Esophagus muscularis mucosa (tissue), 4 donors: ENCODE data around the gene CIT. TPM values are rescaled to one million over a fixed set of nuclear protein-coding genes. Genes with fewer than 3 reads are reported as not detected.

Experiments
- DNase-seq: peaks from one replicate; pipeline ENCODE4 v3.0.0-alpha.2; 2017; ENCODE audit errors: extremely low spot score
- H3K27ac ChIP-seq, 4 donors: fragments of 200-600 bp; sonication (generic); replicated peaks in 1 of 4; 1 replicate in 3 of 4; 2 replicates in 1 of 4; pipeline ENCODE4 v1.5.1; 2016 to 2019; ENCODE audit warnings: mild to moderate bottlenecking in 1 of 4
- H3K27me3 ChIP-seq, 4 donors: fragments of 200-600 bp; sonication (generic); one replicate each; pipeline versions ENCODE4 v1.5.1 to v1.6.0; 2016 to 2019
- H3K36me3 ChIP-seq, 4 donors: fragments of 200-600 bp; sonication (generic); one replicate each; pipeline ENCODE4 v1.5.1; 2016 to 2019
- H3K4me1 ChIP-seq, 4 donors: fragments of 200-600 bp; sonication (generic); one replicate each; pipeline ENCODE4 v1.5.1; 2016 to 2019
- H3K4me3 ChIP-seq, 4 donors: fragments of 200-600 bp; sonication (generic); 1 replicate in 2 of 4; 2 replicates in 2 of 4; pipeline ENCODE4 v1.5.1; 2016 to 2019; ENCODE audit warnings: mild to moderate bottlenecking in 4 of 4, moderate library complexity in 1 of 4
- H3K9me3 ChIP-seq, 4 donors: fragments of 200-600 bp; sonication (generic); 1 replicate in 3 of 4; 2 replicates in 1 of 4; pipeline ENCODE4 v1.5.1; 2016 to 2019
- EP300 ChIP-seq: sonication (generic); formaldehyde crosslinking; IDR thresholded peaks from one replicate; pipeline ENCODE4 v1.6.1; 2017; ENCODE audit warnings: antibody characterized with exemption
- POLR2A ChIP-seq: fragments of 450-650 bp; IDR thresholded peaks from one replicate; pipeline ENCODE4 v1.6.1; 2017; ENCODE audit warnings: antibody characterized with exemption, moderate library complexity, mild to moderate bottlenecking, low read depth
- POLR2AphosphoS5 ChIP-seq, 2 donors: sonication (generic); formaldehyde crosslinking; IDR thresholded peaks; one replicate each; pipeline ENCODE4 v1.6.1; 2017; ENCODE audit warnings: antibody characterized with exemption in 2 of 2
- WGBS: methylation state at CpG from one replicate; pipeline ENCODE4 v1.1.5; 2018; 5-methylcytosine and 5-hydroxymethylcytosine counted together
- intact Hi-C: fragments of 100-400 bp; cut with DNase I; formaldehyde crosslinking; loops from one replicate; pipeline ENCODE4 v1.15.1; 2023
- total RNA-seq, 4 donors: library from RNA; depleted of rRNA; stranded (reverse); fragments of >200 nt; gene quantifications; one replicate each; pipeline versions ENCODE4 v1.1.0 to v1.2.1, GENCODE V29; 2016
- TF ChIP-seq, protein P1 (sequence below), 3 experiments: fragments of 200-600 bp in 2 of 3; fragments of 450-650 bp in 1 of 3; sonication (generic) in 2 of 3; IDR thresholded peaks; one replicate each; pipeline ENCODE4 v1.5.1; 2017 to 2019; ENCODE audit warnings: antibody characterized with exemption in 3 of 3, mild to moderate bottlenecking in 2 of 3, moderate library complexity in 1 of 3

The CIT gene
- total RNA-seq, 4 donors from 2014 or later, result 5.1 to 14.8 (median 5.8) TPM

- no peaks in the 10 kb centered on the region for H3K9me3 ChIP-seq
- intact Hi-C loops, result no loop called here
- WGBS, result 99% methylated on average over 13 of the region's 17 CpGs
Measured at GRCh38 chr12:119718141-119718540, 159.0 kb downstream of the CIT start.

DNA sequence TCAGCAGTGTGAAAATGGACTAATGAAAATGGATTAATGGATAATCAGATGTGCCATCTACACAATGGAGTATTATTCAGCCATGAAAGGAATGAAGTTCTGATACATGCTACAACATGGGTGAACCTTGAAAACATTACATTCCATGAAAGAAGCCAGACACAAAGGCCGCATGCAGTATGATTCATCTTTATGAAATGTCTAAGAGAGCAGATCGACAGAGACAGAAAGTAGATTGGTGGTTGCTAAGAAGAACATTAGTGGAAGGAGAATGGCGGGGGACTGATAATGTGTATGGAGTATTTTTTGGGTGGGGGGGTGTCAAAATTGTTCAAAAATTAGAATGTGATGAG is 161.9 kb downstream of the CIT start:
- no peak for DNase-seq
- H3K4me3 ChIP-seq, result no peak overlapping the region
- 95% methylated on average over 3 of the region's 3 CpGs for WGBS
- TF ChIP-seq EP300 (no peak), POLR2AphosphoS5 (IDR thresholded peaks at IDR 0.05) (no peak), POLR2A (no peak)
- TF ChIP-seq, protein P1, sequence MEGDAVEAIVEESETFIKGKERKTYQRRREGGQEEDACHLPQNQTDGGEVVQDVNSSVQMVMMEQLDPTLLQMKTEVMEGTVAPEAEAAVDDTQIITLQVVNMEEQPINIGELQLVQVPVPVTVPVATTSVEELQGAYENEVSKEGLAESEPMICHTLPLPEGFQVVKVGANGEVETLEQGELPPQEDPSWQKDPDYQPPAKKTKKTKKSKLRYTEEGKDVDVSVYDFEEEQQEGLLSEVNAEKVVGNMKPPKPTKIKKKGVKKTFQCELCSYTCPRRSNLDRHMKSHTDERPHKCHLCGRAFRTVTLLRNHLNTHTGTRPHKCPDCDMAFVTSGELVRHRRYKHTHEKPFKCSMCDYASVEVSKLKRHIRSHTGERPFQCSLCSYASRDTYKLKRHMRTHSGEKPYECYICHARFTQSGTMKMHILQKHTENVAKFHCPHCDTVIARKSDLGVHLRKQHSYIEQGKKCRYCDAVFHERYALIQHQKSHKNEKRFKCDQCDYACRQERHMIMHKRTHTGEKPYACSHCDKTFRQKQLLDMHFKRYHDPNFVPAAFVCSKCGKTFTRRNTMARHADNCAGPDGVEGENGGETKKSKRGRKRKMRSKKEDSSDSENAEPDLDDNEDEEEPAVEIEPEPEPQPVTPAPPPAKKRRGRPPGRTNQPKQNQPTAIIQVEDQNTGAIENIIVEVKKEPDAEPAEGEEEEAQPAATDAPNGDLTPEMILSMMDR (IDR thresholded peaks at IDR 0.05), result no peak
- no peak overlapping the region for H3K27ac ChIP-seq
- intact Hi-C loops, result no loop called here
- H3K36me3 ChIP-seq, result peaks cover 0 to 12% (median 3%) of the 10 kb centered on the region in 4 donors
- H3K9me3 ChIP-seq, result no peaks in the 10 kb centered on the region
- H3K4me1 ChIP-seq, result peaks cover 13 to 18% (median 16%) of the 10 kb centered on the region in 4 donors
- H3K27me3 ChIP-seq, result no peaks in the 10 kb centered on the region

More at GRCh38 chr12:119718141-119718540, 159.0 kb downstream of the CIT start:
- Histone ChIP-seq H3K27me3 (no peaks in the 10 kb centered on the region), H3K36me3 (peaks cover 0 to 7% (median 2%) of the 10 kb centered on the region in 4 donors), H3K4me1 (peaks cover 13 to 18% (median 16%) of the 10 kb centered on the region in 4 donors), H3K4me3 (no peak overlapping the region), H3K27ac (no peak overlapping the region)
- no peak for DNase-seq
- TF ChIP-seq EP300 (no peak), POLR2AphosphoS5 (IDR thresholded peaks at IDR 0.05) (no peak), POLR2A (no peak)
- TF ChIP-seq, protein P1 (IDR thresholded peaks at IDR 0.05), result no peak

- intact Hi-C loops, result no loop called here
- Histone ChIP-seq H3K9me3 (no peaks in the 10 kb centered on the region), H3K36me3 (peaks cover 0 to 12% (median 3%) of the 10 kb centered on the region in 4 donors), H3K27ac (no peak overlapping the region), H3K4me3 (no peak overlapping the region), H3K27me3 (no peaks in the 10 kb centered on the region), H3K4me1 (peaks cover 13 to 18% (median 16%) of the 10 kb centered on the region in 4 donors)
- WGBS, result 93% methylated on average over 4 of the region's 4 CpGs
- DNase-seq, result no peak
- TF ChIP-seq POLR2A, result no peak
- TF ChIP-seq, protein P1 (IDR thresholded peaks at IDR 0.05), result no peak
- TF ChIP-seq POLR2AphosphoS5 (IDR thresholded peaks at IDR 0.05), result no peak
- TF ChIP-seq EP300, result no peak
Measured at GRCh38 chr12:119714614-119715267, 162.4 kb downstream of the CIT start.

DNA sequence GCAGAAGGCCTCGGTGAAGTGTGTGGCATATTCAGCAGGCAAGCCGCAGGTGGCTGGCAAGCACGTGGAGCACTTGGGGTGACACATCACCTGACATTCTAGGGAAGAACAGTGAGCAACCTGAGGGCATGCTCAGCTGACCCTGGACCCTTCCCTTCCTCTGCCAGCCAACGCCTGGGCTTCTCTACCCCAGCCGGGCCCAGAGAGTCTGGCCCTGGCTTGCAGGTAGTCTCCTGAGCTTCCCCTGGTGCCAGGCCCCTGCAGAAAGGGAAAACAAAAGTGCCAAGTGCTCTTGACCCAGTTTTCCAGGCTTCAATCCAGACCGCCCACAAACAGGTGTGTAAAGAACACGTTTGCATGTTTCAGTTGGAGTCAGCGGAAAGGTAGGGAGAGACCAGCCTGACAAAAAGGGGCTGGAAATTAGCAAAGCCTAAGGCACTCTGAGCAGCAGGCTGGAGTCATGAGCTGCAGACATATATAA is 163.5 kb downstream of the CIT start:
- WGBS, result 98% methylated on average over 7 of the region's 8 CpGs
- Histone ChIP-seq H3K27me3 (no peaks in the 10 kb centered on the region), H3K4me3 (no peak overlapping the region), H3K36me3 (peaks cover 0 to 12% (median 3%) of the 10 kb centered on the region in 4 donors), H3K27ac (no peak overlapping the region), H3K4me1 (peaks cover 13 to 18% (median 16%) of the 10 kb centered on the region in 4 donors), H3K9me3 (no peaks in the 10 kb centered on the region)
- no peak for DNase-seq
- intact Hi-C loops, result no loop called here
- TF ChIP-seq, protein P1 (IDR thresholded peaks at IDR 0.05), result no peak
- no peak for TF ChIP-seq EP300
- no peak for TF ChIP-seq POLR2AphosphoS5 (IDR thresholded peaks at IDR 0.05)
- TF ChIP-seq POLR2A, result no peak

GRCh38 chr12:119712721-119713120 is 164.4 kb downstream of the CIT start:
- DNase-seq, result no peak
- no peak overlapping the region for H3K27ac ChIP-seq
- H3K36me3 ChIP-seq, result peaks cover 0 to 7% (median 3%) of the 10 kb centered on the region in 4 donors
- H3K4me1 ChIP-seq, result peaks cover 13 to 18% (median 16%) of the 10 kb centered on the region in 4 donors
- H3K4me3 ChIP-seq, result no peak overlapping the region
- intact Hi-C loops, result no loop called here
- no peaks in the 10 kb centered on the region for H3K9me3 ChIP-seq
- H3K27me3 ChIP-seq, result no peaks in the 10 kb centered on the region
- TF ChIP-seq POLR2AphosphoS5 (IDR thresholded peaks at IDR 0.05) (no peak), EP300 (no peak), POLR2A (no peak)
- TF ChIP-seq, protein P1 (IDR thresholded peaks at IDR 0.05), result no peak
- WGBS, result 97% methylated on average over 11 of the region's 11 CpGs
